Activated naive CD8-positive, alpha-beta T cell treated with anti-CD3 and anti-CD28 coated beads, Interleukin-2, amount 50 U/mL, for 16 hours (primary cell): ENCODE results near the gene ATP2A2.
"Not testable (repeated sequence)": the region's sequence is repeated elsewhere in the genome, so short reads cannot be mapped to it uniquely, and the experiment has no call there.

Experiments
- DNase-seq: peaks from one replicate; pipeline ENCODE4 v3.0.0-alpha.2; 2020; ENCODE audit warnings: low read depth, low spot score

The ATP2A2 gene

DNA sequence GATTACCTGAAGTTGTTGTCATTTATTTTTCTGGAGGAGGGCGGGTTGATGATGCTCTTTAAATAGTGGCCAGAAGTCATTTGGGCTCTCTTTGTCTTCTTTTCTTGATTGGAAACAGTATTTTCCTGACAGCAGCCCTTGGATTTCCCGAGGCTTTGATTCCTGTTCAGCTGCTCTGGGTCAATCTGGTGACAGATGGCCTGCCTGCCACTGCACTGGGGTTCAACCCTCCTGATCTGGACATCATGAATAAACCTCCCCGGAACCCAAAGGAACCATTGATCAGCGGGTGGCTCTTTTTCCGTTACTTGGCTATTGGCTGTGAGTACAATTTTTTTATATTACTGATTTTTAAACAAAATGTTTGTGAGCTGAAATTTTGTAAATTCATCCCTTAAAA, 62.1 kb downstream of the ATP2A2 start:
- no peak for DNase-seq

GRCh38 chr12:110343736-110344555, 62.9 kb downstream of the ATP2A2 start:
- no peak for DNase-seq

GRCh38 chr12:110344657-110345056, 63.6 kb downstream of the ATP2A2 start:
- no peak for DNase-seq

DNA sequence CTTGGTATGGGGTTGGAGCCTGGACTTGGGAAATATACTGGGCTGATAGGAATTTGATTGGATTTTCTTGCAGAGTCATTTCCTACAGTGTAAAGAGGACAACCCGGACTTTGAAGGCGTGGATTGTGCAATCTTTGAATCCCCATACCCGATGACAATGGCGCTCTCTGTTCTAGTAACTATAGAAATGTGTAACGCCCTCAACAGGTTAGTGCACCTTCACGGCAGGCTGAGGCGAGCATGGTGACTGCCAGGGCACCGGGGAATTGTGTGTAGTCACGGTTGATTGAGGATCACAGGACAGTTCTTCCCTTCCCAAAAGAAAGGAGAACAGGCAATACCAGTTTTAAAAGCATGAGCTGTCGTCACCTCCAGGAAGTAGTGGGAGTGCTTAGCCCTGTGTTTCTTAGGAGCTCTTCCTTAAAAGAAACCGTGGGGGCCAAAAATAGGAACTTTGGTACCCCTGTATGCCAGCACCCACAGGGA, 64.2 kb downstream of the ATP2A2 start:
- no peak for DNase-seq

DNA sequence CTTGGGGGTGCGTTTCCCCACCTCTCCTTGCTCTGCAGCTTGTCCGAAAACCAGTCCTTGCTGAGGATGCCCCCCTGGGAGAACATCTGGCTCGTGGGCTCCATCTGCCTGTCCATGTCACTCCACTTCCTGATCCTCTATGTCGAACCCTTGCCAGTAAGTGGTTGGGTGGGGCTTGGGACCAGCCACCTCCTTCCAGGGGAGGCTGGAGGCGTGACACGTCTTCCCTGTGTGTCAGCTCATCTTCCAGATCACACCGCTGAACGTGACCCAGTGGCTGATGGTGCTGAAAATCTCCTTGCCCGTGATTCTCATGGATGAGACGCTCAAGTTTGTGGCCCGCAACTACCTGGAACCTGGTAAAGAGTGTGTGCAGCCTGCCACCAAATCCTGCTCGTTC, 64.9 kb downstream of the ATP2A2 start:
- DNase-seq = no peak

DNA sequence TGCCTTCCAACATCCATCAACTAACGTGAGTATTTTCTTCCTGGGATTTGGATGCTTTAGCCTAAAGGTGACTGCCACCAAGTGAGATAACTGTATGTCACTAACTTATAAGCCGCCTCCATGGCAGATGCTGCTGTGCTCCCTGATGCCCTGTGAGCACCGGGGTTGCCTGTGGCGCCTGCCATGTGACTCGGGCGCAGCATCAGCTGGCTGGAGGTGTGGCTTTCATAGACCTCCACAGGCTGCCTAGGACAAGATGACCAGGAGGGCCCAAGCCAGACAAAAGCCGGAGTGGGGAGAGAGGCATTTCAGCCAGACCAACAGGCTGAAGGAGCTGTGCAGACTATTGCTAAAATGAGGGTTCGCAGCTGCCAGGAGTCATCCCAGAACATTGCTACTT, 66.7 kb downstream of the ATP2A2 start:
- no peak for DNase-seq

DNA sequence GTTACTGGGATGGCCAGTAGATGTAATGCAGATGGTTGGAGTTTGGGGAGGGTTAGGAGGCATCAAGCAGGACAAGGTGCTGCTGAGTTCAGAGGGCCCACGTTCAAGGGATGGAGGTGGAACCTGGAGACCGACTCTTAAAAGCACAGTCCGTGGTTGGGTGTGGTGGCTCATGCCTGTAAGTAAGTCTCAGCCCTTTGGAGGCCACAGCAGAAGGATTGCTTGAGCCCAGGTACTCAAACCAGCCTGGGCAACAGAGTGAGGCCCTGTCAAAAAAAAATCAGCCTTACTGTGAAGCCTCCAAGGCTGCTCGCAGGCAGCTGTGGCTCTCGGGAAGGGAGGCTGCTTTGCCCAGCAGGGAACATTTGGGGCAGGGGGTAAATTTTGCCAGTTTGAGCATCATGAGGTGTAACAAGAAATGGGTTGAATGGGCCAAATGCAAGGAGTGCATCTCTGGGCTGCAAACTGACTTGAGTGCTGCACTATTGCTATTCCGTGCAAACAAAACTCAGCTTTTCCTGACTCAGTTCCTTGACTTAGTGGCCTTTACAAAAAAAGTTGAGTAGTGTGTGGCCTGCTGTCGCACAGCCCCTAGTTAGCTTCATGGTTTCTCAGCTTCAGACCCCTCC, 67.5 kb downstream of the ATP2A2 start:
- DNase-seq = no peak

DNA sequence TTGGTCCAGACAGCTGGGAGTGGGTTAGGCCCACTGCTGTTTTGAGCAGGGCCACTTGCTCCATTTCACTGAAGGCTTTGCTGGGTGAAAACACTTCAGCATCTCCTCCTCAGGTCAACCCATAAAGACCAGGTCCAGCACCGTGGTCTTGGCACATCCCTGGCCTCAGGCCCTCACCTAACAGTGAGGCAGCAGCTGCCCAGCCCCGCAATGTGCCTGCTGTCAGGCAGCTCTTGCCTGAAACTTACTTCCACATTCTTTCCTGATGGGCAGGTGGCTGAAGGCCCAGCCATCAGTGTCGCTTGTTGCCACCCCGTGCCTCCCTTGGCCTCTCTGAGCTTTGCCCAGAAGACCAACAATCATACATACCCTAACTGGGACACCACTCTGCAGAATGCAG, 68.0 kb downstream of the ATP2A2 start:
- DNase-seq = no peak

DNA sequence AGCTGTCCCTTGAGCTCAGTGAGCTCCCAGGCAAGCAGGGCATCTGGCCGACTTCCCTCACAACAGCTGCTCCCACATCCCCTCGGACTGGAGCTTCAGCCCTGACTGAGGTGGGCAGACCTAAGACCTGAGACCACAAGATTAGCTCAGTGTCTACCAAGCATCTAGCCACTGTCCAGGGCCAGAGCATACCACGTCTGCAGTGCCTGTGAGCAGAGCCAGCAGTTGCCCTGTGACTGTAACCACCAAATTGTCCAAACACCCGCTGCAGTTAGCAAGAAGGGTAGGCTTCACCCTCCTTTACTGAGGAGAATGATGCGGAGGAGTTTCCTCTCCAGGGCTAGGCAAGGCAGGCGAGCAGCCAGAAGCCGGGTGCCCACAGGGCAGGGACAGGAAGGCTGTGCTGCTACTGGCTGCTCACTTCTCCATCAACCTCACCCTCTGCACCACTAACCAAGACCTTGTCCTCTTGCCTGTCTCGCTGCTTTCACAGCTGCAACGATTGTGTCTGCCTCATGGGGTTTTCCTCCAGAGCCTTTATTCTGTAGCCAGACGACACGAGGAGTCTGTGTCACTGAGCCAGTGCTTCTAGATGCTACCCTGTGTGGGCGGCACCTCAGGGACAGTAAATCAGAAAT, 68.6 kb downstream of the ATP2A2 start:
- DNase-seq = peak; percentile 25

GRCh38 chr12:110351119-110351518, 70.1 kb downstream of the ATP2A2 start:
- DNase-seq = no peak

- no peak for DNase-seq
Observed at GRCh38 chr12:110352401-110352800, 71.4 kb downstream of the ATP2A2 start.

- DNase-seq = no peak
Observed at GRCh38 chr12:110353211-110353965, 72.3 kb downstream of the ATP2A2 start.

GRCh38 chr12:110354172-110354780, 73.2 kb downstream of the ATP2A2 start:
- no peak for DNase-seq

DNA sequence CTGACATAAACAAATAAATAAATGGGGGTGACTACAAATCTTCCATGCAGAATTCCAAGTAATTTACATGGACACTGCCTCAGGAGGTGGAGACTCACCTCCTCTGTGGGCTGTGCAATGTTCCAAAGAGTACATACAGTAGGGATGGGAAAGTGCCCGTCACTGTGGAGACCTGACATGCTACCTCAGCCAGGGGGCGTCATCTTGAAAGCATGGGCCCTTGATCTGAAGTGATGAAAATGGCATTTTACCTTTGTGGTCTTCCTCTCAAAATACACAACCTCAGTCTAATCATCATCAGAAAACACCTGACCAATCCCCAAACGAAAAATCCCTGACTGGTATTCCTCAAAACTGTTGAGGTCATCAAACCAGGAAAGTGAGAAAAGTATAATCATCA, 74.0 kb downstream of the ATP2A2 start:
- DNase-seq = no peak

DNA sequence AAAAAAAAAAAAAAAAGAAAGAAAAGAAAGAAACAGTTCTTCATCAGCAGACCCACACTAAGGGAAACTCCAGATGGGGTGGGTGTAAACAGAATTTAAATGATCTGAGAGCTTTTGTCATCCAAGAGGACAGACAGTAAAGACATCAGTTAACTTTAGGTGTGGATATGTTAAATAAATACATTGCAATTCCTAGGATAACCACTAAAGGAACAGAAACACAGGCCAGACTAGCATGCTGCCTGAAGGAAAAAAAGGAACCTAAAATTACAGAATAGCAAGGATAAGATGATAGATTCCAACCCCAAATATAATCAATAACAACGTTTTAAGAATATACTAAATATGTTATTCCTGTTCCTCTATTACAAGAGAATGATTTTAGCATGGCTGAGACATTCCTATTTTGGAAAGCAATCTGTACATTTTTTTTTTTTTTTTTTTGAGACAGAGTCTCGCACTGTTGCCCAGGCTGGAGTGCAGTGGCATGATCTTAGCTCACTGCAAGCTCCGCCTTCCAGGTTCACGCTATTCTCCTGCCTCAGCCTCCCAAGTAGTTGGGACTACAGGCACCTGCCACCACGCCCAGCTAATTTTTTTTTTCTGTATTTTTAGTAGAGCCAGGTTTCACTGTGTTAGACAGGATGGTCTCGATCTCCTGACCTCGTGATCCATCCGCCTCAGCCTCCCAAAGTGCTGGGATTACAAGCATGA, 77.5 kb downstream of the ATP2A2 start:
- DNase-seq = not testable (repeated sequence)

DNA sequence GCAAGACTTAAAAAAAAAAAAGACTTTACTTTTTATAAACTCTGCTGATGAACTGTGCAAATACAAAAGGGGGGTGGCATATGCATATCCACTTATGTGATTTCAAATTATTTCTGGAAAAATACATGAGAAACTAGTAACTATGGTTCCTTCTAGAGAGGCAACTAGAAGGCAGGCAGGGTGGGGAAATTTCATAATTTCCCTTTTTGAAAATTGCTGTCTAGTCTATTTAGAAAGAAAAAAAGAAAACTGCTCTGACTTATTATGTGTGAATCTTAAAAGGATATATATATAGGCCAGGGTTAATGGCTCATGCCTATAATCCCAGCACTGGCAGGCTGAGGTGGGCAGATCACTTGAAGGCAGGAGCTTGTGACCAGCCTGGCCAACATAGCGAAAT, 80.2 kb downstream of the ATP2A2 start:
- DNase-seq = no peak

DNA sequence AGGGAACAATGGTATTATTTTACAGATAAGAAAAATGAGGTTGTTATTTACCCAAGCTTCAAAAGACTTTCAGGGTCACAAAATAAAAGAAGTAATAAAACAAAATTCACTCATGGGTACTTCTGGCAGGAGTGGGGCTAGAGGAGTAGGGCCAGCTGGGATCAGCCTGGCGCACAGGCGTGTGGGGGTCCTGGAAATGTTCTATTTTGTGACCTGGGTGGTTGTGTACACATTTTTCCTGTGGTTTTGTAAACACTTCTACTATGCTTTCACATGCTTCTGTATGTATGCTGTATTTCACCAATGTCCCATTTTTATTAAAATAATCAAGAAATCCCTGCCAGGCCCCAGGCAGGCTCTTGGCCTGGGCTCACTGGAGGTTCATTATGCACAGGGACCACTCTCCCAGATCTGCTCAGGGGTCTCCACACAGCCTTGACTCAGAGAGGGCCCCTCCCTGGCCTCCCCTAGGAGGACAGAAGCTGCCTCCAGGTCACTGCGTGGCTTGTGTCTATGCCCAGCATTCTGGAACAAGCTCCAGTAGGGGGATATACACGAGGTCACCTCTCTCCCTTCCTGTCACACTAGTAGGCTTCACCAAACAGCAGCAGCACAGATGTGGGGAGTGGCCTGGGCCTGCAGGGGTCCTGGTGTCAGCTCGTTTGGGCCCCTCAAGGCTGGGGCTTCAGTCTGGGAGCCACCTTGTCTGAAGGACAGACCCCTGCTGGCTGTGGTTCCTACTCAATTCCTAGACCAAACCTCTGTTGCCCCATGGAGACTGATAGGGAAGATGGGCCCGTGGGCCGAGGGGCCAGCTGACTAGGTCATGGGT, 84.7 kb downstream of the ATP2A2 start:
- no peak for DNase-seq

DNA sequence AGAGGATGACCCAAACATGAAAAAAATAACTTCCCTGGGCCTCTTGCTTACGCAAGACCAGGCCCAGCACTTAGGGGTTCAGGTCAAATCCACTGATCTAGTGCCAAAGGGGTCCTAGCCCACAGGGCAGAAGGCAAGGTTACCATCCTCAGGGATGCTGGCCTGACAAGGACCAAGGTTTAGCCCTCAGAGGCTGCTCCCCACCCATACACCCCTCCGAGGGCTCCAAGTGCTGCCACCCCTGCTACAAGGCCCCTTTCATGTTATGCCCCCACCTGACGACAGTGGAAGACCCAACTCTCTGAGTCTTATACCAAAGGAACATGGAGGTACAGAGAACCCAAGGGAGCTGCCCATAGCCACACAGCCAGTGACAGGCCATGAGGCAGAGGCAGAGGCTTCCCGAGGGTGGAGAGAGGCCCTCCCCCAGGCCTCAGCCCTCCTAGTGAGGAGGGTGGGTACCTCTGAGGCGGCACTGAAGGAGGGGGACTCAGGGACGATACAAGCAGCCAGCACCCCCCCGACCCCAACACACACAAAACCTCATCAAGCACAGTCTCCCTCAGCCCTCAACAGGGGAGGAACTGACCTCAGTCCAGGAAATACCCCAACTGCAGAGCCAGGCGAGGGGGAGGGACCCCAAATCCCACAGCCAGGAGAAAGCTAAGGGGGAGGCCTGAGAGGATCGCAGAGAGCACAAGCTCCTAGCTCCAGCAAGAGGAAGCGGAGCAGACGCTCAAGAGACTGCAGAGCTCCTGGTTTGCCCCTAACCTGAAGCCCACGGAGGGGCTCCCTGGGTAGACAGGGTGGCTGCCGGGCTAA, 85.5 kb downstream of the ATP2A2 start:
- no peak for DNase-seq
